K562 (cell line): ENCODE measurements around the gene SYNGR1. TPM values are rescaled to one million over a fixed set of nuclear protein-coding genes. Genes with fewer than 3 reads are reported as not detected.

Source experiments
- ATAC-seq: fragments of 200-7000 bp; cut with Tn5 transposase; 3 replicates; pipeline ENCODE4 v1.9.1; 2020; ENCODE audit warnings: moderate library complexity
- BruUV-seq: library from RNA; stranded (reverse); fragments of 400-500 nt; replicated peaks from 2 replicates; lab custom pipeline; 2021; lab: Mats Ljungman, UMichigan
- CTCF ChIA-PET: fragments of 300-600 bp; formaldehyde crosslinking; extraction: SDS; loops from one replicate; lab custom pipeline; 2021; ENCODE audit warnings: low intra/inter-chr PET ratio; lab: Yijun Ruan, JAX
- POLR2A ChIA-PET: fragments of 300-600, 350-650 bp; sonication (Branson Sonifier 250); formaldehyde crosslinking; extraction: SDS; loops from one replicate; lab custom pipeline; 2021; ENCODE audit warnings: antibody characterized with exemption, inconsistent platforms; lab: Yijun Ruan, JAX
- DNase-seq, 4 experiments: peaks; one replicate each; pipeline versions ENCODE4 v3.0.0 to v3.0.0-alpha.2; 2011 to 2018; ENCODE audit warnings: low spot score in 3 of 4, mixed read lengths in 3 of 4; ENCODE audit errors: extremely low read depth in 1 of 4
- FAIRE-seq: peaks from 2 replicates; lab custom pipeline; 2011; peaks lifted over from hg19 to GRCh38; lab: Jason Lieb, UNC
- H2AFZ ChIP-seq: 2 replicates; pipeline ENCODE4 v1.6.0; 2011; ENCODE audit warnings: low read depth, low read length, control low read depth, inconsistent platforms
- H3K27ac ChIP-seq: fragments of 200-600 bp; 3 replicates; pipeline ENCODE4 v1.8.0; 2011; ENCODE audit warnings: low read depth, mild to moderate bottlenecking, control low read depth, inconsistent platforms, low read length, moderate library complexity, mixed read lengths; ENCODE audit errors: extremely low read depth
- H3K27me3 ChIP-seq, 2 experiments: fragments of 300-600 bp in 1 of 2; 2 replicates in 1 of 2; 3 replicates in 1 of 2; pipeline versions ENCODE4 v1.6.0 to v1.8.0; 2011; ENCODE audit warnings: inconsistent platforms in 2 of 2, low read length in 2 of 2, mild to moderate bottlenecking in 1 of 2, mixed read lengths in 1 of 2, moderate library complexity in 1 of 2; ENCODE audit not compliant: control insufficient read depth in 2 of 2, insufficient read depth in 2 of 2
- H3K36me3 ChIP-seq: fragments of 300-600 bp; 3 replicates; pipeline ENCODE4 v1.8.0; 2011; ENCODE audit warnings: mild to moderate bottlenecking, low read length, inconsistent platforms; ENCODE audit not compliant: control insufficient read depth, insufficient read depth
- H3K4me1 ChIP-seq, 2 experiments: fragments of 200-600 bp in 1 of 2; replicated peaks in 1 of 2; 2 replicates in 1 of 2; 3 replicates in 1 of 2; pipeline versions ENCODE4 v1.5.1 to v1.8.0; 2011; ENCODE audit warnings: inconsistent platforms in 2 of 2, low read length in 2 of 2, mild to moderate bottlenecking in 1 of 2, mixed read lengths in 1 of 2, moderate library complexity in 1 of 2; ENCODE audit not compliant: control insufficient read depth in 2 of 2, insufficient read depth in 2 of 2
- H3K4me2 ChIP-seq: 2 replicates; pipeline ENCODE4 v1.6.1; 2011; ENCODE audit warnings: low read length, control low read depth, inconsistent platforms, mixed read lengths; ENCODE audit not compliant: insufficient read depth
- H3K4me3 ChIP-seq: fragments of 200-600 bp; sonication (generic), shearing (Covaris generic); 2 replicates; pipeline ENCODE4 v1.5.1; 2016; ENCODE audit warnings: control low read depth, inconsistent platforms
- H3K79me2 ChIP-seq: fragments of 200-600 bp; 3 replicates; pipeline ENCODE4 v1.8.0; 2011; ENCODE audit warnings: low read length, inconsistent platforms; ENCODE audit not compliant: control insufficient read depth, insufficient read depth
- H3K9ac ChIP-seq, 2 experiments: 2 replicates each; pipeline versions ENCODE4 v1.6.0 to v1.6.1; 2011; ENCODE audit warnings: low read depth in 2 of 2, low read length in 2 of 2, control low read depth in 1 of 2, inconsistent platforms in 1 of 2, mild to moderate bottlenecking in 1 of 2, mixed read lengths in 1 of 2; ENCODE audit not compliant: insufficient read depth in 1 of 2
- H3K9me1 ChIP-seq: one replicate; pipeline ENCODE4 v1.6.0; 2011; ENCODE audit warnings: inconsistent platforms, mild to moderate bottlenecking, low read length, moderate library complexity; ENCODE audit not compliant: control insufficient read depth, insufficient read depth
- H3K9me3 ChIP-seq: replicated peaks from 2 replicates; pipeline ENCODE4 v1.5.1; 2011; ENCODE audit warnings: low read depth, low read length, inconsistent platforms; ENCODE audit not compliant: control insufficient read depth, insufficient read depth
- H4K20me1 ChIP-seq: replicated peaks from 2 replicates; pipeline ENCODE4 v1.6.1; 2011; ENCODE audit warnings: low read length, inconsistent platforms, mixed read lengths; ENCODE audit not compliant: control insufficient read depth, insufficient read depth
- CEBPB ChIP-seq: fragments of 450-650 bp; IDR thresholded peaks from 2 replicates; pipeline ENCODE4 v1.6.1; 2016; ENCODE audit warnings: missing genetic modification characterization, missing compliant biosample characterization
- CEBPG ChIP-seq, 3 experiments: fragments of 200-800 bp in 1 of 3; sonication (Bioruptor generic) in 1 of 3; sonication (generic) in 1 of 3; formaldehyde crosslinking in 1 of 3; IDR thresholded peaks in 2 of 3; conservative IDR thresholded peaks in 1 of 3; 2 replicates each; pipeline versions ENCODE4 v1.6.1 to v1.8.0; 2016 to 2022; ENCODE audit warnings: missing compliant biosample characterization in 2 of 3, missing genetic modification characterization in 2 of 3, mild to moderate bottlenecking in 1 of 3, missing genetic modification reagents in 1 of 3
- MYBL2 ChIP-seq, 2 experiments: fragments of 450-650 bp in 1 of 2; sonication (generic) in 1 of 2; formaldehyde crosslinking in 1 of 2; IDR thresholded peaks; 2 replicates each; pipeline versions ENCODE4 v1.6.1 to v1.8.1; 2017 to 2022; ENCODE audit warnings: borderline replicate concordance in 1 of 2, inconsistent platforms in 1 of 2, low read depth in 1 of 2, mild to moderate bottlenecking in 1 of 2, missing genetic modification reagents in 1 of 2, moderate library complexity in 1 of 2
- WGBS: fragments of 100-300 bp; shearing (Covaris generic); methylation state at CpG from one replicate; pipeline ENCODE4 v1.1.6; 2016; ENCODE audit warnings: low coverage, mixed read lengths; ENCODE audit not compliant: insufficient coverage; ENCODE audit errors: missing lambda C conversion rate; 5-methylcytosine and 5-hydroxymethylcytosine counted together
- in situ Hi-C: fragments of 300-500 bp; cut with MboI; formaldehyde crosslinking; loops from 4 replicates; pipeline ENCODE4 v1.15.0; 2018; ENCODE audit warnings: inconsistent platforms, mixed read lengths
- intact Hi-C: fragments of 100-400 bp; cut with micrococcal nuclease; formaldehyde crosslinking; loops from 2 replicates; pipeline ENCODE4 v1.14.2; 2022
- polyA plus RNA-seq, 8 experiments: library from polyadenylated mRNA; depleted of rRNA in 4 of 8; stranded (reverse) in 5 of 8; unstranded in 3 of 8; fragments of >200 nt; fragmentation: Nextera tagmentation in 2 of 8; fragmentation: Illumina TruSeq in 1 of 8; extraction: Ambion mirVana in 2 of 8; extraction: Trizol in 1 of 8; gene quantifications; 2 replicates each; pipeline versions ENCODE4 v1.2.1 to v1.2.3, GENCODE V29; 2011 to 2014; ENCODE audit warnings: inconsistent platforms in 1 of 8, missing spikeins in 1 of 8
- total RNA-seq, 7 experiments: library from RNA; depleted of rRNA in 6 of 7; stranded (reverse); fragments of >200 nt in 6 of 7; fragmentation: Illumina TruSeq in 2 of 7; extraction: Trizol in 2 of 7; gene quantifications; 2 replicates each; pipeline versions ENCODE4 v1.2.1 to v1.2.3, GENCODE V29; 2011 to 2021; ENCODE audit warnings: low replicate concordance in 1 of 7
- TF ChIP-seq, protein P1 (sequence below): fragments of 450-650 bp; formaldehyde crosslinking; IDR thresholded peaks from 2 replicates; pipeline ENCODE4 v1.4.0; 2020; ENCODE audit warnings: mild to moderate bottlenecking, mixed read lengths
- TF ChIP-seq, protein P2 (sequence below): sonication (generic); formaldehyde crosslinking; IDR thresholded peaks from 2 replicates; pipeline ENCODE4 v1.8.1; 2023; ENCODE audit warnings: mild to moderate bottlenecking, missing genetic modification reagents
- TF ChIP-seq, protein P3 (sequence below): fragments of 450-650 bp; IDR thresholded peaks from 2 replicates; pipeline ENCODE4 v1.6.1; 2016; ENCODE audit warnings: mild to moderate bottlenecking
- TF ChIP-seq, protein P4 (sequence below): sonication (generic); formaldehyde crosslinking; IDR thresholded peaks from 2 replicates; pipeline ENCODE4 v1.8.1; 2023; ENCODE audit warnings: mild to moderate bottlenecking, missing genetic modification reagents
- TF ChIP-seq, protein P5 (sequence below), 2 experiments: IDR thresholded peaks; 2 replicates each; pipeline ENCODE4 v1.6.1; 2011; ENCODE audit warnings: borderline replicate concordance in 1 of 2, control low read depth in 1 of 2, low read depth in 1 of 2, low read length in 1 of 2, mild to moderate bottlenecking in 1 of 2, mixed read lengths in 1 of 2, moderate library complexity in 1 of 2; ENCODE audit not compliant: insufficient read depth in 1 of 2, insufficient read length in 1 of 2, poor library complexity in 1 of 2, severe bottlenecking in 1 of 2; ENCODE audit errors: extremely low read depth in 1 of 2

Gene SYNGR1
- total and polyA plus RNA-seq, 9 of the 15 experiments (the other 6 are each of a cell fraction or from before 2014, with no cell fraction given): 1.8 to 15.9 (median 5.5) TPM

DNA sequence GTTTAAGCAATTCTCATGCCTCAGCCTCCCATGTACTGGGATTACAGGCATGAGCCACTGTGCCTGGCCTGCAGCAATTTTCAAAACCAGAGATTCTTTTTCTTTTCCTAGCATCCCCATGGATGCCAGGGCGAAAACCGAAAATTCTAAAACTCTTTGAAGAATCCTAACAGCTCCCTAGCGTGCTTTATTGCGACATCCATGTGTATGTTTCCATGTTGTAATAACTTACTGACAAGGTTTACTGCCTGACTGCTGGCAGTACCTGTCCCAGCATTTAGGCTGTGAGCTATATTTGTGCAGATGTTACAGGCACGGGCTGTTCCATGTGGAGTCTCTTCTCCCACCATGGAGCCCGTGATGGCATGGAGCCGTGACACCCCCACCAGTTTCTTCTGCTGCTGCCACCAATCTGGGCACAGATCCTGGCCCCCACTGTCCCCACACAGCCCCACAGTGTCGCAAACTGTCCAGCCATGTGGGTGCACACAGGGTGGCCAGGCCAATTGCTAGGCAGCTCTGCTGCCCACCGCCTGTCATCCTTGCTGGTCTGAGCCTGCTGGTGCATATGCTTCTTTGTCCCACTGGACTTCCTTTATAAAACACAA is 42.7 kb downstream of the SYNGR1 start:
- Histone ChIP-seq H3K4me1 (peaks cover 9 to 20% of the 10 kb centered on the region in 2 experiments; a peak in 4 of 5 replicates), H3K4me2 (no peak overlapping the region), H3K9ac (0 out of 4 replicates have a peak overlapping the region, but pooled peaks of 1 of the 2 experiments have one; percentile 26), H3K27ac (no peak overlapping the region), H3K27me3 (no peaks in the 10 kb centered on the region), H2AFZ (0 out of 2 replicates have a peak overlapping the region, but pooled peaks have one; percentile 16), H3K79me2 (no peaks in the 10 kb centered on the region), H3K36me3 (no peaks in the 10 kb centered on the region), H3K4me3 (no peak overlapping the region), H3K9me3 (no peaks in the 10 kb centered on the region), H3K9me1 (no peaks in the 10 kb centered on the region), H4K20me1 (no peaks in the 10 kb centered on the region)
- POLR2A ChIA-PET: no interaction called here
- BruUV-seq: no TSS peak
- CTCF ChIA-PET: no interaction called here
- intact Hi-C loops (no loop called here), in situ Hi-C loops (no loop called here)
- no peak for FAIRE-seq
- DNase-seq: no peak
- TF ChIP-seq CEBPB (tag) (peak; percentile 84), MYBL2 (IDR thresholded peaks at IDR 0.05; ENCODE audit: low read depth) (no peak), MYBL2 (CRISPR knock-in tag; IDR thresholded peaks at IDR 0.05; ENCODE audit: borderline replicate concordance) (no peak), CEBPG (CRISPR knock-in tag; IDR thresholded peaks at IDR 0.05) (no peak), CEBPG (tag; conservative IDR thresholded peaks at IDR 0.05 in 1 of 2, IDR thresholded peaks at IDR 0.05 in 1 of 2) (peak; percentile 38 to 54; a peak in 2 of 4 replicates)
- TF ChIP-seq, protein P1, sequence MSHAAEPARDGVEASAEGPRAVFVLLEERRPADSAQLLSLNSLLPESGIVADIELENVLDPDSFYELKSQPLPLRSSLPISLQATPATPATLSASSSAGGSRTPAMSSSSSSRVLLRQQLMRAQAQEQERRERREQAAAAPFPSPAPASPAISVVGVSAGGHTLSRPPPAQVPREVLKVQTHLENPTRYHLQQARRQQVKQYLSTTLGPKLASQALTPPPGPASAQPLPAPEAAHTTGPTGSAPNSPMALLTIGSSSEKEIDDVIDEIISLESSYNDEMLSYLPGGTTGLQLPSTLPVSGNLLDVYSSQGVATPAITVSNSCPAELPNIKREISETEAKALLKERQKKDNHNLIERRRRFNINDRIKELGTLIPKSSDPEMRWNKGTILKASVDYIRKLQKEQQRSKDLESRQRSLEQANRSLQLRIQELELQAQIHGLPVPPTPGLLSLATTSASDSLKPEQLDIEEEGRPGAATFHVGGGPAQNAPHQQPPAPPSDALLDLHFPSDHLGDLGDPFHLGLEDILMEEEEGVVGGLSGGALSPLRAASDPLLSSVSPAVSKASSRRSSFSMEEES (CRISPR knock-in tag): no peak
- TF ChIP-seq, protein P2, sequence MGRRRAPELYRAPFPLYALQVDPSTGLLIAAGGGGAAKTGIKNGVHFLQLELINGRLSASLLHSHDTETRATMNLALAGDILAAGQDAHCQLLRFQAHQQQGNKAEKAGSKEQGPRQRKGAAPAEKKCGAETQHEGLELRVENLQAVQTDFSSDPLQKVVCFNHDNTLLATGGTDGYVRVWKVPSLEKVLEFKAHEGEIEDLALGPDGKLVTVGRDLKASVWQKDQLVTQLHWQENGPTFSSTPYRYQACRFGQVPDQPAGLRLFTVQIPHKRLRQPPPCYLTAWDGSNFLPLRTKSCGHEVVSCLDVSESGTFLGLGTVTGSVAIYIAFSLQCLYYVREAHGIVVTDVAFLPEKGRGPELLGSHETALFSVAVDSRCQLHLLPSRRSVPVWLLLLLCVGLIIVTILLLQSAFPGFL (CRISPR knock-in tag): no peak
- TF ChIP-seq, protein P3, sequence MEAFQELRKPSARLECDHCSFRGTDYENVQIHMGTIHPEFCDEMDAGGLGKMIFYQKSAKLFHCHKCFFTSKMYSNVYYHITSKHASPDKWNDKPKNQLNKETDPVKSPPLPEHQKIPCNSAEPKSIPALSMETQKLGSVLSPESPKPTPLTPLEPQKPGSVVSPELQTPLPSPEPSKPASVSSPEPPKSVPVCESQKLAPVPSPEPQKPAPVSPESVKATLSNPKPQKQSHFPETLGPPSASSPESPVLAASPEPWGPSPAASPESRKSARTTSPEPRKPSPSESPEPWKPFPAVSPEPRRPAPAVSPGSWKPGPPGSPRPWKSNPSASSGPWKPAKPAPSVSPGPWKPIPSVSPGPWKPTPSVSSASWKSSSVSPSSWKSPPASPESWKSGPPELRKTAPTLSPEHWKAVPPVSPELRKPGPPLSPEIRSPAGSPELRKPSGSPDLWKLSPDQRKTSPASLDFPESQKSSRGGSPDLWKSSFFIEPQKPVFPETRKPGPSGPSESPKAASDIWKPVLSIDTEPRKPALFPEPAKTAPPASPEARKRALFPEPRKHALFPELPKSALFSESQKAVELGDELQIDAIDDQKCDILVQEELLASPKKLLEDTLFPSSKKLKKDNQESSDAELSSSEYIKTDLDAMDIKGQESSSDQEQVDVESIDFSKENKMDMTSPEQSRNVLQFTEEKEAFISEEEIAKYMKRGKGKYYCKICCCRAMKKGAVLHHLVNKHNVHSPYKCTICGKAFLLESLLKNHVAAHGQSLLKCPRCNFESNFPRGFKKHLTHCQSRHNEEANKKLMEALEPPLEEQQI: no peak
- TF ChIP-seq, protein P4, sequence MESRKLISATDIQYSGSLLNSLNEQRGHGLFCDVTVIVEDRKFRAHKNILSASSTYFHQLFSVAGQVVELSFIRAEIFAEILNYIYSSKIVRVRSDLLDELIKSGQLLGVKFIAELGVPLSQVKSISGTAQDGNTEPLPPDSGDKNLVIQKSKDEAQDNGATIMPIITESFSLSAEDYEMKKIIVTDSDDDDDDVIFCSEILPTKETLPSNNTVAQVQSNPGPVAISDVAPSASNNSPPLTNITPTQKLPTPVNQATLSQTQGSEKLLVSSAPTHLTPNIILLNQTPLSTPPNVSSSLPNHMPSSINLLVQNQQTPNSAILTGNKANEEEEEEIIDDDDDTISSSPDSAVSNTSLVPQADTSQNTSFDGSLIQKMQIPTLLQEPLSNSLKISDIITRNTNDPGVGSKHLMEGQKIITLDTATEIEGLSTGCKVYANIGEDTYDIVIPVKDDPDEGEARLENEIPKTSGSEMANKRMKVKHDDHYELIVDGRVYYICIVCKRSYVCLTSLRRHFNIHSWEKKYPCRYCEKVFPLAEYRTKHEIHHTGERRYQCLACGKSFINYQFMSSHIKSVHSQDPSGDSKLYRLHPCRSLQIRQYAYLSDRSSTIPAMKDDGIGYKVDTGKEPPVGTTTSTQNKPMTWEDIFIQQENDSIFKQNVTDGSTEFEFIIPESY (CRISPR knock-in tag): no peak
- TF ChIP-seq, protein P5, sequence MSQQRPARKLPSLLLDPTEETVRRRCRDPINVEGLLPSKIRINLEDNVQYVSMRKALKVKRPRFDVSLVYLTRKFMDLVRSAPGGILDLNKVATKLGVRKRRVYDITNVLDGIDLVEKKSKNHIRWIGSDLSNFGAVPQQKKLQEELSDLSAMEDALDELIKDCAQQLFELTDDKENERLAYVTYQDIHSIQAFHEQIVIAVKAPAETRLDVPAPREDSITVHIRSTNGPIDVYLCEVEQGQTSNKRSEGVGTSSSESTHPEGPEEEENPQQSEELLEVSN (IDR thresholded peaks at IDR 0.05; ENCODE audit: borderline replicate concordance in 1 of 2, extremely low read depth in 1 of 2, insufficient read depth in 1 of 2, insufficient read length in 1 of 2, low read depth in 1 of 2, low read length in 1 of 2, poor library complexity in 1 of 2, severe bottlenecking in 1 of 2): no peak
- ATAC-seq: no peak
- WGBS: 31% methylated on average over 8 of the region's 9 CpGs
